K562 (cell line): ENCODE measurements around the gene DLGAP3. TPM values are rescaled to one million over a fixed set of nuclear protein-coding genes. Genes with fewer than 3 reads are reported as not detected.

Experiments
- CAMTA2 ChIP-seq: fragments of 250-450 bp; sonication (Bioruptor Pico); conservative IDR thresholded peaks from 2 replicates; pipeline ENCODE4 v1.5.1; 2022
- COPS2 ChIP-seq: fragments of 450-650 bp; conservative IDR thresholded peaks from 2 replicates; pipeline ENCODE4 v1.6.1; 2016; ENCODE audit warnings: mild to moderate bottlenecking, moderate library complexity
- EHMT2 ChIP-seq: fragments of 450-650 bp; IDR thresholded peaks from 2 replicates; pipeline ENCODE4 v1.6.1; 2018; ENCODE audit warnings: antibody characterized with exemption
- MNT ChIP-seq, 2 experiments: fragments of 450-650 bp; conservative IDR thresholded peaks; 2 replicates each; pipeline ENCODE4 v1.6.1; 2017; ENCODE audit warnings: mild to moderate bottlenecking in 2 of 2, moderate library complexity in 2 of 2
- TAF1 ChIP-seq: IDR thresholded peaks from 2 replicates; pipeline ENCODE4 v1.6.1; 2011; ENCODE audit warnings: mild to moderate bottlenecking, low read length, moderate library complexity; ENCODE audit not compliant: insufficient read depth, control insufficient read depth, severe bottlenecking; ENCODE audit errors: extremely low read depth
- TARDBP ChIP-seq: fragments of 450-650 bp; IDR thresholded peaks from 2 replicates; pipeline ENCODE4 v1.6.1; 2016
- ZBTB34 ChIP-seq: fragments of 250-450 bp; sonication (Bioruptor Pico); IDR thresholded peaks from 2 replicates; pipeline ENCODE4 v1.8.0; 2021; ENCODE audit warnings: mild to moderate bottlenecking, moderate library complexity
- ZNF124 ChIP-seq: sonication (generic); formaldehyde crosslinking; IDR thresholded peaks from 2 replicates; pipeline ENCODE4 v1.8.1; 2022; ENCODE audit warnings: missing genetic modification reagents
- ZNF407 ChIP-seq: fragments of 450-650 bp; IDR thresholded peaks from 2 replicates; pipeline ENCODE4 v1.6.1; 2016; ENCODE audit warnings: low read depth
- ZNF507 ChIP-seq: conservative IDR thresholded peaks from 2 replicates; pipeline ENCODE4 v1.6.1; 2017; ENCODE audit warnings: missing genetic modification characterization, missing compliant biosample characterization
- ZNF57 ChIP-seq: fragments of 450-650 bp; formaldehyde crosslinking; IDR thresholded peaks from 2 replicates; pipeline ENCODE4 v1.4.0; 2020; ENCODE audit warnings: mild to moderate bottlenecking, moderate library complexity
- ZNF79 ChIP-seq: fragments of 250-450 bp; sonication (Bioruptor Pico); IDR thresholded peaks from 2 replicates; pipeline ENCODE4 v1.4.0; 2020; ENCODE audit warnings: low read depth, mild to moderate bottlenecking, moderate library complexity
- polyA plus RNA-seq, 8 experiments: library from polyadenylated mRNA; depleted of rRNA in 4 of 8; stranded (reverse) in 5 of 8; unstranded in 3 of 8; fragments of >200 nt; fragmentation: Nextera tagmentation in 2 of 8; fragmentation: Illumina TruSeq in 1 of 8; extraction: Ambion mirVana in 2 of 8; extraction: Trizol in 1 of 8; gene quantifications; 2 replicates each; pipeline versions ENCODE4 v1.2.1 to v1.2.3, GENCODE V29; 2011 to 2014; ENCODE audit warnings: inconsistent platforms in 1 of 8, missing spikeins in 1 of 8
- total RNA-seq, 7 experiments: library from RNA; depleted of rRNA in 6 of 7; stranded (reverse); fragments of >200 nt in 6 of 7; fragmentation: Illumina TruSeq in 2 of 7; extraction: Trizol in 2 of 7; gene quantifications; 2 replicates each; pipeline versions ENCODE4 v1.2.1 to v1.2.3, GENCODE V29; 2011 to 2021; ENCODE audit warnings: low replicate concordance in 1 of 7
- TF ChIP-seq, protein P1 (sequence below): fragments of 450-650 bp; formaldehyde crosslinking; IDR thresholded peaks from 2 replicates; pipeline ENCODE4 v1.4.0; 2022; ENCODE audit warnings: missing genetic modification characterization
- TF ChIP-seq, protein P2 (sequence below): fragments of 250-450 bp; sonication (Bioruptor Pico); IDR thresholded peaks from 2 replicates; pipeline ENCODE4 v1.8.0; 2022; ENCODE audit warnings: moderate library complexity, mild to moderate bottlenecking, inconsistent platforms

DLGAP3 gene
- total and polyA plus RNA-seq, 9 of the 15 experiments (the other 6 are each of a cell fraction or from before 2014, with no cell fraction given): 0.01 to 0.16 (median 0.07) TPM; not detected in 6

DNA sequence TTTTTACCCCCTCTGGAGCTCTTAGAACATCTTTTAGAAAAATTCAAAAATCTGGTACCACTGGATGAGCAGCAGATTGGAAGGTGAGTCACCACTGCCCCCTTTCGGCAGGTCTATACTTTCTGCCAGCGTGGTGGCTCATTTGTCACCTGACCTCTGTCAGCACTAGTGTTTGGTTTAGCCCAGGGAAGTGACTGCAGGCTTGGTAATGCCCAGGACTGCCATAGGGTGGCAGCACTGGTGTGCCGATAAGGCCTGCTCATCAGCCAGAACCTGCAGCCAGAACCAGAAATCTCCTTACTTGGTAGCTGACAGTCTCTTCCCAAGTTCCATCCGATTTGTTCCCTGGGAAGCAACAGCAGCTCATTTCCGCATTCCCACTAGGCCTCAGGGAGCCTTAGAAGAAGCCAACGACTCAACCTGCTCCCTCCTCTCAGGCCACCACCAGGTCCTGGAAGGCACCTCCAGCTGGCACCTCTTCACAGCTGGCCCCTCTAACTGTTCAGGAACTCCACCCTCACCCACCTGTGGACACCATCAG is 76.7 kb downstream of the DLGAP3 start (continued):
- TF ChIP-seq MNT (conservative IDR thresholded peaks at IDR 0.05): peak; percentile 10 to 67; a peak in 2 of 4 replicates
- TF ChIP-seq TARDBP: peak; percentile 69; the same call in 1 of the 2 replicates
- peak; percentile 62; the same call in 1 of the 2 replicates for TF ChIP-seq ZNF407
- TF ChIP-seq ZNF79 (CRISPR knock-in tag): no peak
- TF ChIP-seq TAF1: no peak
- TF ChIP-seq CAMTA2 (CRISPR knock-in tag): no peak
- TF ChIP-seq COPS2: no peak
- TF ChIP-seq ZBTB34 (CRISPR knock-in tag): no peak
- no peak for TF ChIP-seq ZNF124 (CRISPR knock-in tag)
- TF ChIP-seq EHMT2: no peak
- TF ChIP-seq, protein P1, sequence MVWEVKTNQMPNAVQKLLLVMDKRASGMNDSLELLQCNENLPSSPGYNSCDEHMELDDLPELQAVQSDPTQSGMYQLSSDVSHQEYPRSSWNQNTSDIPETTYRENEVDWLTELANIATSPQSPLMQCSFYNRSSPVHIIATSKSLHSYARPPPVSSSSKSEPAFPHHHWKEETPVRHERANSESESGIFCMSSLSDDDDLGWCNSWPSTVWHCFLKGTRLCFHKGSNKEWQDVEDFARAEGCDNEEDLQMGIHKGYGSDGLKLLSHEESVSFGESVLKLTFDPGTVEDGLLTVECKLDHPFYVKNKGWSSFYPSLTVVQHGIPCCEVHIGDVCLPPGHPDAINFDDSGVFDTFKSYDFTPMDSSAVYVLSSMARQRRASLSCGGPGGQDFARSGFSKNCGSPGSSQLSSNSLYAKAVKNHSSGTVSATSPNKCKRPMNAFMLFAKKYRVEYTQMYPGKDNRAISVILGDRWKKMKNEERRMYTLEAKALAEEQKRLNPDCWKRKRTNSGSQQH: no peak
- TF ChIP-seq, protein P2, sequence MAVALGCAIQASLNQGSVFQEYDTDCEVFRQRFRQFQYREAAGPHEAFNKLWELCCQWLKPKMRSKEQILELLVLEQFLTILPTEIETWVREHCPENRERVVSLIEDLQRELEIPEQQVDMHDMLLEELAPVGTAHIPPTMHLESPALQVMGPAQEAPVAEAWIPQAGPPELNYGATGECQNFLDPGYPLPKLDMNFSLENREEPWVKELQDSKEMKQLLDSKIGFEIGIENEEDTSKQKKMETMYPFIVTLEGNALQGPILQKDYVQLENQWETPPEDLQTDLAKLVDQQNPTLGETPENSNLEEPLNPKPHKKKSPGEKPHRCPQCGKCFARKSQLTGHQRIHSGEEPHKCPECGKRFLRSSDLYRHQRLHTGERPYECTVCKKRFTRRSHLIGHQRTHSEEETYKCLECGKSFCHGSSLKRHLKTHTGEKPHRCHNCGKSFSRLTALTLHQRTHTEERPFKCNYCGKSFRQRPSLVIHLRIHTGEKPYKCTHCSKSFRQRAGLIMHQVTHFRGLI: no peak
- TF ChIP-seq ZNF507 (tag): no peak
- TF ChIP-seq ZNF57 (CRISPR knock-in tag): no peak
